ENCODE measurements around the gene SUGCT.

- TF ChIP-seq POLR2A (IDR thresholded peaks at IDR 0.05; ENCODE audit: extremely low read depth, insufficient read length) (no peak), CTCF (IDR thresholded peaks at IDR 0.05; ENCODE audit: low read depth, low read length) (peak; percentile 55)
Measured at GRCh38 chr7:40329601-40330153, 194.9 kb downstream of the SUGCT start.
